HPDE6-E6E7 (cell line): ENCODE measurements around the gene TMEM100.
A peak's percentile ranks its signal among the peaks of the same experiment; 100 is the strongest.

Experiments used
- DNase-seq: peaks from one replicate; pipeline ENCODE4 v3.0.0; 2011; ENCODE audit warnings: missing footprints; ENCODE audit errors: extremely low spot score

TMEM100 gene

GRCh38 chr17:55743103-55743679 lies 20.5 kb upstream of the TMEM100 start:
- DNase-seq, result peak; percentile 44

- DNase-seq, result no peak
Measured at GRCh38 chr17:55742272-55743102, 19.8 kb upstream of the TMEM100 start.

- no peak for DNase-seq
Measured at GRCh38 chr17:55741356-55741700, 18.7 kb upstream of the TMEM100 start.

- no peak for DNase-seq
Measured at GRCh38 chr17:55740511-55741355, 18.1 kb upstream of the TMEM100 start.

DNA sequence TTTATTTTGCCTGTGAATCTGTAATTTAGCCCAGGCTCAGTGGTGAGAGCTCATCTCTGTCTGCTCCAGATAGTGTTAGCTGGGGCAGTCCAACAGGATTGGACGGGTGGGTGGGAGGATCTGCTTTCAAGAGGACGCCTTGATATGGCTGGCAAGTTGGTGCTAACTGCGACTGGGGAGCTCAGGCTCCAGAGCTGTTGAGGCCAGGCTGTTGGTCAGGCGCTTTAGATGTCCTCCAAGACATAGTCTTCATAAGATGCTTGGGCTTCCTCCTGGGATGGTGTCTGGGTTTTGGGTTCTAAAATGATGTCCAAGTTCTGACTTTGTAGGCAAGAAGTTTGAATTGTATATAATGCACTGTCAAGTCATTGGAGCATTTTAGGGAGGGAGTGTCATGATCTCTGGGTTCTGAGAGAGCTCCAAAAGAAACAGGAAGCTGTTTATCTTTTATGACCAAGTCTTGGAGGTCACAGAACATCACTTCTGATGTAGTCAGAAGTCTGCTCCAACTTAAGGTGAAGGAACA lies 15.4 kb upstream of the TMEM100 start:
- DNase-seq, result no peak

- DNase-seq, result peak; percentile 21
Measured at GRCh38 chr17:55735731-55736405, 13.2 kb upstream of the TMEM100 start.

- no peak for DNase-seq
Measured at GRCh38 chr17:55734128-55734781, 11.6 kb upstream of the TMEM100 start.

DNA sequence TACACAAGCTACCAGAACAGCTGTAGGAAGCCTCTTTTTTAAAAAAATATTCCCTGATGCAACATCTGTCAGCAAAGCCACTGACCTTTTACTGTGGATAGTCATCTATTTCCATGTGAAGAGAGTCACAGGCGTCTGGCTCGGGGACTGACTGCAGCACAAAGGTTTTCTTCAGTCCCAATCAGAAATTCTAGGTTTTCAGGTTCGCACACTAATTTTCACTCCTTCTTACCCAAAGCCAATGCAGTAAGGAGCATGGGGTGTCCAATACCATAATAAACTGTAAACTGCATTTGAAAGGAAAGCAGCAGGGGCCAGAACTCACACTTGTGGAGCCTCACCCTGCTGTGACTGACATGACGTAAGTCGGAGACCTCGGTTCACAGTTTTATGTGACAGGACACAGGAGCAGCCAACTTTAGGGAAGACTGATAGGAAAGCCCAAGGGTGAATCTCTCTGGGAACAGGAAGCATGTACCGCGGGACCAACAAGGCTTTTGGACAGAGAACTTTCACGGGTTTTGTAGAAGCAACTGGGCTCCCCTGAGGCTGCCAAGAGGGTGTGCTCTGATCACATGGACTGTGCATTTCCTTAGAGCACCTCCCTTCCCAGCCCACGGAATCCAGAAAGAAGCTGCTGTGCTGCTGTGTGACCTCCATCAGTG lies 9.1 kb upstream of the TMEM100 start:
- no peak for DNase-seq

- no peak for DNase-seq
Measured at GRCh38 chr17:55730808-55731207, 8.1 kb upstream of the TMEM100 start.

- no peak for DNase-seq
Measured at GRCh38 chr17:55730380-55730779, 7.7 kb upstream of the TMEM100 start.

GRCh38 chr17:55729484-55729883 lies 6.8 kb upstream of the TMEM100 start:
- no peak for DNase-seq

GRCh38 chr17:55728833-55729232 lies 6.2 kb upstream of the TMEM100 start:
- no peak for DNase-seq

GRCh38 chr17:55728361-55728760 lies 5.7 kb upstream of the TMEM100 start:
- DNase-seq, result no peak

- DNase-seq, result no peak
Measured at GRCh38 chr17:55727920-55728319, 5.3 kb upstream of the TMEM100 start.

DNA sequence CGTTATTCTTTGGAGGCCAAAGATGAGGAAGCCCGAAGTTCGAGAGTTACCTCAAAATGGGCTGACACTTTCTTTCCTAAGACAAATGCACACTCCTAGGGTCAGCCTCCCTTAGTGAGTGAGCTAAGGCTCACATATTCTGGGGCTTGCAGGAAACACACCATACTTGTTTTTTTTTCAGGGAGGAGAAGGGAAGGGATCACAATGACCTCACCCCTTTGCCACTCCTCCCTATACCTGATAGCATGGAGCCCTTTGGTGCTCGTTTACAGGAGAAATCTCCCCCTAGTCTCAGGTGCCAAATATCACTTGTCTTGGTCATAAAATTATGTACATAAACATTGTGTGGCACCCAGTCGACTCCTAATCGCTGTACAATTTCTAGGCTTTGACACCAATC lies 4.6 kb upstream of the TMEM100 start:
- no peak for DNase-seq

GRCh38 chr17:55726440-55726839 lies 3.8 kb upstream of the TMEM100 start:
- no peak for DNase-seq

DNA sequence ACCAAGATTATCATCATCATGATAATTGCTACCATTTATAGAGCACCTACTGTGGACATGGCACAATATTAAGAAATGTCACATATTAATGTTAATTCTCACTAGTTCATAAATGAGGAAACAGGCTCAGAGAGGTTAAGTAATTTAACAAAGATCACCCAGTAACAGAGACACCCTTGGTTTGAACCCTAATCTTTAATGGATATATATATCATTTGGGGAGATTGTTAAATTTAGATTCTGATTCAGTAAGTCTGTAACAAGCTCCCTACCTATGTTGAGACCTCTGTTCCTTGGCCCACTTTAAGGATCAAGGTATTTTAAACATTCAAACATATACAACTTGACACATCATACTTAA lies 804 bp upstream of the TMEM100 start:
- no peak for DNase-seq

DNA sequence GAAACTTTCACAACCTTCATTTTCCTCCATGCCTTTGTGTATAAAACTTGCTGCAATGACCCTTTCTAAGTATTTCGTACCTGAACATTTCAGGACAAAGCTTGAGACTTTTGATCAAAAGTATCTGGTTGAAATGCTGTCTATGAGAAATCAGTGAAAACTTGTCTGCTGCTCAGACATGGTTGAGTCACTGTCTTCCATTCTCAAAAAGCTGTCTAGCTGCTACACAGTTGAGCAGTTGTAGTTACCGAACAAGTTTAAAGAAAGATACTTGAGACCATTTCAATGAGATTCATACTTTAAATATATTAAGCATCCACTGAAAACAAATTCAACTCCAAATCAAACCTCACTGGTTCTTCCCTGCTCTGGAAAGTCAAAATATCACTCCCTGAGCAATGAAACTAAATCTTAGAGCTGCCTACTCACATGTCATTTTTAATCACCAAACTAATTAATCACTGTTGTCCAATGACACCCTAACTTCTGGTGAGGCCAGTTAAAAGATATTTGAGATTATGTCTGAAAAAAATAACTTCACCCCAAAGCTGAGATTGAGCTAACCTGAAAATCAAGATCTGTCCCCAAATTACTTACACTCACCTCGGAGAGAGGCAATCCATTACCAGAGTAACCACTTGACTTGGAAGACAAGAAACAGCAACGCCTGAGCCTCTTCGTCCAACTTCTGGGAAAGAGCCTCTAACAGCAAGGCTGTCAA lies 488 bp downstream of the TMEM100 start:
- no peak for DNase-seq

DNA sequence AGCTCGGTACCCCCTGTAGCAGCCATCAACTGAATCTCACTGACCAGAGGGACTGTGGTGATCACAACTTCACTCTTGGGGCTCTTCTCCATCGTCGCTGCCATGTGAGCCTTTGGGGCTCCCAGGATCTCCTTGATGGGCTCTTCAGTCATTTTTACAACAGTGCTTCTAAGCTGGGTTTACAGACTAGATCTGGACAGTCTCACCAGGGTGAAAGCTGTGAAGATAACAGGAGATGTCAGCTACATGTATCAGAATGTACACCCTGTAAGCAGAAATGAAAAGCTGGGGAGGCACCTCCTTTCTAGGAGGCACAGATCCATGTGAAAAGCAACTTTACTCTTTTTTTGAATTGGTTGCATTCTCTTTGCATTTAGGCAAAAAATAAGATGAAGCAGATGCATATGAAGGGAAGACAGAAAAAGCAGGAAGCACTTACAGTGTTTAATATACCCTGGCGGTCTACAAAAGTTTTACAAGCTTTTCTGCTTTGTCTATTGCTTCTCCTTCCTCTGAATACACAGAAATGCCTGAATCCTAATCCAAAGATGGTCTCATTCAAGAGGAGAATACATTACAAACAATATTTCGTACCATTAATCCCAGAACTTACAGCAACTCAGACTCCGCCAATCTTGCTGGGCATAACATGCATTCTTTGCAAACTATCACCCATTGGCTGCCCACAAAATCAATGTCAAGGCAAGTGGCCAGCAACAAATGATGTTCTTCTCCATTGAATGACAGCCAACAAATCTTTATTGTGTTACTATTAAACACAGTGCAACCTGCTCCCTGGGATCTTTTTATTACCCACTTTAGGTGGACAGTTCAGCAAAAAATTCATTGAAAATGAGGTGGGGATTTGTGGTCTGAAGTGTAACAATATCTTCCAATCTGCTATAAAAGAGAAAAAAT lies 1.5 kb downstream of the TMEM100 start:
- no peak for DNase-seq
